ENCODE measurements around the gene ECSIT. TPM values are rescaled to one million over a fixed set of nuclear protein-coding genes. Genes with fewer than 3 reads are reported as not detected.
"Not testable (repeated sequence)": the region's sequence is repeated elsewhere in the genome, so short reads cannot be mapped to it uniquely, and the experiment has no call there.

The ECSIT gene
- total and polyA plus RNA-seq, 4 donors, result 27.7 to 72.5 (median 33.9) TPM

DNA sequence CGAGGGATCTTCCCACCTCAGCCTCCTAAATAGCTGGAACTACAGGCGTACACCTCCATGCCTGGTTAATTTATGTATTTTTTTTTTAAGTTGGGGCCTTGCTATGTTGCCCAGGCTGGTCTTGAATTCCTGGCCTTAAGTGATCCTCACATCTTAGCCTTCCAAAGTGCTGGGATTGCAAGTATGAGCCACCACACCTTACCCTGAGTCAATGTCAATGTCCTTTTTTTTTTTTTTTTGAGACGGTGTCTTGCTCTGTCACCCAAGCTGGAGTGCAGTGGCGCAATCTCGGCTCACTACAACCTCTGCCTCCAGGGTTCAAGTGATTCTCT is 36.7 kb upstream of the ECSIT start:
- DNase-seq; H3K4me3 ChIP-seq (ENCODE audit: low read length in 2 of 2); H3K4me1 ChIP-seq (ENCODE audit: control insufficient read depth in 1 of 2, insufficient read depth in 2 of 2, low read length in 2 of 2); H3K27me3 ChIP-seq (ENCODE audit: control insufficient read depth in 1 of 2, insufficient read depth in 2 of 2, low read length in 1 of 2); H3K27ac ChIP-seq (ENCODE audit: low read depth in 1 of 2, low read length in 2 of 2); ATAC-seq (ENCODE audit: low FRiP score); H3K9me3 ChIP-seq (ENCODE audit: control insufficient read depth, low read length); intact Hi-C loops (cut with DNase I); H3K36me3 ChIP-seq (ENCODE audit: control insufficient read depth in 1 of 2, insufficient read depth in 2 of 2, low read length in 1 of 2): not testable (repeated sequence)
- WGBS, 2 donors, result 86 to 90% methylated on average over 5 of the region's 5 CpGs

DNA sequence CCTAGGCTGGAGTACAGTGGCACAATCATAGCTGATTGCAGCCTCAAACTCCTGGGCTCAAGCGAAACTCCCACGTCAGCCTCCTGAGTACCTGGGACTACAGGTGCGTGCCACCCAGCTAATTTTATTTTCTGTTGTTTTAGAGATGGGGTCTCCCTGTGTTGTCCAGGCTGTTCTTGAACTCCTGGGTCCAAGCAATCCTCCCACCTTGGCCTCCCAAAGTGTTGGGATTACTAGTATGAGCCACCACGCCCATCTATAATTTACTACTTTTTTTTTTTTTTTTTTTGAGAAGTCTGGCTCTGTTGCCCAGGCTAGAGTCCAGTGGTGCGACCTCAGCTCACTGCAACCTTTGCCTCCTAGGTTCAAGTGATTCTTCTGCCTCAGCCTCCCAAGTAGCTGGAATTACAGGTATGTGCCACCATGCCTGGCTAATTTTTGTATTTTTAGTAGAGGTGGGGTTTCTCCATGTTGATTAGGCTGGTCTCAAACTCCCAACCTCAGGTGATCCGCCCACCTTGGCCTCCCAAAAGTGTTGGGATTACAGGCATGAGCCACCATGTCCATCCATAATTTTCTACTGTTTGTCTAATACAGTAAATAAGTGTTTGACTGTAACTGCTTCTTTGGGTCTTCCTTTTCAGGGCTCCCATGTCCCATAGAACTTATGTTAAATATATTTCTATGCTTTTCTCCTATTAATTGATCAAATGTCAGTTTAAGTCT is 35.3 kb upstream of the ECSIT start:
- H3K36me3 ChIP-seq (ENCODE audit: control insufficient read depth in 1 of 2, insufficient read depth in 2 of 2, low read length in 1 of 2); ATAC-seq (ENCODE audit: low FRiP score); intact Hi-C loops (cut with DNase I): not testable (repeated sequence)

DNA sequence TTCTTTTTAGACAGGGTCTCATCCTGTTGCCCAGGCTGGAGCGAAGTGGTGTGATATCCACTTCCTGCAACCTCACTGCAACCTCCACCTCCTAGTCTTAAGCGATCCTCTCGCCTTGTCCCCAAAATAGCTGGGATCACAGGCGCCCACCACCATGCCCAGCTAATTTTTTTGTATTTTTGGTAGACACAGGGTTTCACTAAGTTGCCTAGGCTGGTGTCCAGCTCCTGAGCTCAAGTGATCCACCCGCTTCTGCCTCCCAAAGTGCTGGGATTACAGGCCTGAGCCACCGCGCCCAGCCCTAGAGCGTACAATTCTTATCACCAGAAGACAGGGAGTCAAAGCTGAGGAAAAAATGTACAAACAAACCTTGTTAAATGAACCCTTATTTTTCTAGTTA is 34.6 kb upstream of the ECSIT start:
- no peak overlapping the region for H3K27ac ChIP-seq (ENCODE audit: low read depth in 1 of 2, low read length in 2 of 2)
- H3K4me1 ChIP-seq (ENCODE audit: control insufficient read depth in 1 of 2, insufficient read depth in 2 of 2, low read length in 2 of 2), result no peaks in the 10 kb centered on the region
- H3K9me3 ChIP-seq (ENCODE audit: control insufficient read depth, low read length), result no peaks in the 10 kb centered on the region
- DNase-seq, result no peak
- no peaks in the 10 kb centered on the region for H3K27me3 ChIP-seq (ENCODE audit: control insufficient read depth in 1 of 2, insufficient read depth in 2 of 2, low read length in 1 of 2)
- 88 to 90% methylated on average over 8 of the region's 8 CpGs for WGBS, 2 donors
- intact Hi-C loops (cut with DNase I), result no loop called here
- no peak for ATAC-seq (ENCODE audit: low FRiP score)
- H3K4me3 ChIP-seq (ENCODE audit: low read length in 2 of 2), result no peak overlapping the region
- H3K36me3 ChIP-seq (ENCODE audit: control insufficient read depth in 1 of 2, insufficient read depth in 2 of 2, low read length in 1 of 2), result no peaks in the 10 kb centered on the region

More for the DNA sequence above, 35.3 kb upstream of the ECSIT start:
- not testable (repeated sequence) for H3K27ac ChIP-seq (ENCODE audit: low read depth in 1 of 2, low read length in 2 of 2); DNase-seq; H3K4me3 ChIP-seq (ENCODE audit: low read length in 2 of 2); H3K27me3 ChIP-seq (ENCODE audit: control insufficient read depth in 1 of 2, insufficient read depth in 2 of 2, low read length in 1 of 2); H3K9me3 ChIP-seq (ENCODE audit: control insufficient read depth, low read length); H3K4me1 ChIP-seq (ENCODE audit: control insufficient read depth in 1 of 2, insufficient read depth in 2 of 2, low read length in 2 of 2)
- 91% methylated on average over 6 of the region's 6 CpGs for WGBS, 2 donors

DNA sequence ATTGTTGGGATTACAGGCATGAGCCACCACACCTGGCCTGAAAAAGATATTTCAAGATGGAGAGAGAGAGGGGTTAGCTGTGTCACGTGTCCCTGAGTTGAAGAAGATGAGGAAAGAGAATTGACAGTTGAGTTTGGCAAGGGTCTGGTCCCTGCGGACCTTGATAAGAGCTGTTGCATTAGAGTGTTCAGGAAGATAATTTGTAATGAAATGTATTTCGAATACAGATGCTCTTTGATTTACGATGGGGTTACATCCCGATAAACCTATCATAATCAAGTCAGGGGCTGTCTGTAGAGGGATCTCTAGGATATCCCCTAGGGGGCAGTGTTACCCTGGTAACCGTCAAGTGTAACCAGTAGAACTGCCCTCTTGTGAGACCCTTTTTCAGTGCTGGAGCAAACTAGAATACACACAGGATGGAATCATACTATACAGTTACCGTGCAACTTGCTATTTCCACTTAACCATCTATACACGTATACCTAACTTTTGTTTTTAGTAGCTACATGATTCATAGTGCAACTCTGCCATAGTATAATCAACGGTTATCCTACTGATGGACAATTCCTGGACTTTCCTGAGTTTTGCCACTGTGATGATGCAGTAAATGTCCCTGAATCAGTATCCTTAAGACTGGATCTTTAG is 31.6 kb upstream of the ECSIT start:
- WGBS, 2 donors, result 13 to 14% methylated on average over 9 of the region's 9 CpGs
- ATAC-seq (ENCODE audit: low FRiP score) (no peak), DNase-seq (no peak)
- Histone ChIP-seq H3K4me1 (ENCODE audit: control insufficient read depth in 1 of 2, insufficient read depth in 2 of 2, low read length in 2 of 2) (peaks cover 0 to 3% of the 10 kb centered on the region in 2 donors), H3K9me3 (ENCODE audit: control insufficient read depth, low read length) (no peaks in the 10 kb centered on the region), H3K27me3 (ENCODE audit: control insufficient read depth in 1 of 2, insufficient read depth in 2 of 2, low read length in 1 of 2) (no peaks in the 10 kb centered on the region), H3K4me3 (ENCODE audit: low read length in 2 of 2) (no peak overlapping the region), H3K36me3 (ENCODE audit: control insufficient read depth in 1 of 2, insufficient read depth in 2 of 2, low read length in 1 of 2) (no peaks in the 10 kb centered on the region), H3K27ac (ENCODE audit: low read depth in 1 of 2, low read length in 2 of 2) (no peak overlapping the region)
- intact Hi-C loops (cut with DNase I), result no loop called here

DNA sequence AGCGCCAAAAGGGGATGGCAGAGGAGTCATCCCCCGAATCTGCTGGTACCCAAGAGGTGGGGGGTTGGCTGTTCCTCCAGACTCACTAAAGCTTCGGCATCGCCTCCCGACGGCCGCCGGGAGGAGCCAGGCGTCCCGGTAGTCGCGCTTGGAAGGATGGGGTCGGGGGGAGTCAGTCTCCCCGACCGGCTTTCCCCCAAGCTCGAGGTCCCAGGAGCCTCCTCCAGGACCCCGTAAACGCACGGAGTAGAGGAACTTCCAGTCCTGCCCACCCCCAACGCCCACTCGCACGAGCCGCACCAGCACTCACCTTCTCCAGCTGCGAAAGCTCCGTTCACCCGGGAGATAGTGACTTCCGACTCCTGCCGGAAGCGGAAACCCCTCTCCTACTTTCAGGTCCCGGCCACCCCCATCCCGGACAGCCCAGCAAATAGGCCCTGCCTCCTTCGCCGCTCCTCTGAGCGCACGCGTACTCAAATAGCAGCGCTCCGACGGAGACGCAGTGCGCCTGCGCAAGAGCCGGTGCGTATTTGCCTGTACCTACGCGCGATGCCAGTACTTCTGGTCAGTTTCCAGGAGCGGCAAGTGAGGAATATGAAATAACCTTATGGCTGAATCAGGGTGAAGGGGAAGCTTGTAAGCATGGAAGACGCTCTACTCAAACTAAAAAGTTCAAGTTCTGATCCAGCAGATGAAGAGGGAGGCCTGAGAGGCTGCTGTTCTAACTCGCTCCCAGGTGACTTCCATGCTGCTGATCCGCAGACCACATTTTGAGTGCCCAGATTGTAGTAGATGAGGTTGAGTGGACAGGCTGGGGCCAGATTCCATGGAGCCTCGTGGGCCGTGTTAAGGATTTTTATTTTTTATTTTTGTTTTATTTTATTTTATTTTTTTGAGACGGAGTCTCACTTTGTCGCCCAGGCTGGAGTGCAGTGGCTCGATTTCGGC is 30.2 kb upstream of the ECSIT start, which contains the start of gene ELOF1:
Gene ELOF1 (minus strand): TSS at position 350 of the 948 bp plus-strand sequence. CDS start 4,883 bp downstream, outside the sequence.
- Histone ChIP-seq H3K36me3 (ENCODE audit: control insufficient read depth in 1 of 2, insufficient read depth in 2 of 2, low read length in 1 of 2) (peaks cover 0 to 3% of the 10 kb centered on the region in 2 donors), H3K27ac (ENCODE audit: low read depth in 1 of 2, low read length in 2 of 2) (peak within 1 kb of the TSS in 1 of 2 donors; percentile 53), H3K9me3 (ENCODE audit: control insufficient read depth, low read length) (no peaks in the 10 kb centered on the region), H3K4me1 (ENCODE audit: control insufficient read depth in 1 of 2, insufficient read depth in 2 of 2, low read length in 2 of 2) (peaks cover 0 to 3% of the 10 kb centered on the region in 2 donors), H3K27me3 (ENCODE audit: control insufficient read depth in 1 of 2, insufficient read depth in 2 of 2, low read length in 1 of 2) (no peaks in the 10 kb centered on the region), H3K4me3 (ENCODE audit: low read length in 2 of 2) (peak within 1 kb of the TSS; percentile 73 to 87)
- DNase-seq, result peak; percentile 99
- peak; percentile 98 for ATAC-seq (ENCODE audit: low FRiP score)
- WGBS, 2 donors, result 1 to 3% methylated on average over 57 of the region's 57 CpGs
- intact Hi-C loops (cut with DNase I), result no loop called here

DNA sequence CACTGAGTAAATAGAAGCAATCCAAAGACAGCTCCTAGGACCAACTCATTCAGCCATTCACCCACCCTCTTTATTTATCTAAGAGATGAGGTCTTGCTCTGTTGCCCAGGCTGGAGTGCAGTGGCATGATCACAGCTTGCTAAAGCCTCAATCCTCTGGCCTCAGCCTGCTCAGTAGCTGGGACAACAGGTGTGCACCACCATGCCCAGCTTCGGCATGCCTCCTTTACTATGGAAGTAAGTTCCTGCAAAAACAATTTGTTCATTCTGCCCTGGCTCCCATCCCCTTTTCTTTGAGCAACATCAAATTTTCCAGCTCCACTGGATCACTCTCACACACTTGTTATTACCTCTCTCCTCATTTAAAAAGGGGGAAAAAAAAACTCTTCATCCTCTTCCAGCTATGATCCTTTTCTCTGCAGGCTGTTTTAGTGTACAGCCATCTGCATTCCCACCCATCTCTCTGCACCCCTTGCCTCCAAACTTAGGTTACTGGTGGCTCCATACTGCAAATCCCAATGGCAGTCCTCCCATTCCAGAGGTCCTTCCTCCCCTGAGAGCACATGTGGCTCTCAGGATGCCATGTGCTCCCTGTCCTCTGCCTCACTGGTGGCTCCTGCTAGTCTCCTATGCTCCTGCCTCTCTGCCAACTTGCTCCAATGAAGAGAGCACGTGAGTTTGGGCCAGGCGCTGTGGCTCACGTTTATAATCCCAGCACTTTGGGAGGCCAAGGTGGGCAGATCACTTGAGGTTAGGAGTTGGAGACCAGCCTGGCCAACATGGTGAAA is 27.9 kb upstream of the ECSIT start:
- Histone ChIP-seq H3K4me3 (ENCODE audit: low read length in 2 of 2) (no peak overlapping the region), H3K9me3 (ENCODE audit: control insufficient read depth, low read length) (no peaks in the 10 kb centered on the region), H3K27ac (ENCODE audit: low read depth in 1 of 2, low read length in 2 of 2) (no peak overlapping the region), H3K36me3 (ENCODE audit: control insufficient read depth in 1 of 2, insufficient read depth in 2 of 2, low read length in 1 of 2) (peaks cover 0 to 3% of the 10 kb centered on the region in 2 donors), H3K4me1 (ENCODE audit: control insufficient read depth in 1 of 2, insufficient read depth in 2 of 2, low read length in 2 of 2) (peaks cover 0 to 3% of the 10 kb centered on the region in 2 donors), H3K27me3 (ENCODE audit: control insufficient read depth in 1 of 2, insufficient read depth in 2 of 2, low read length in 1 of 2) (no peaks in the 10 kb centered on the region)
- WGBS, 2 donors, result 72 to 79% methylated on average over 4 of the region's 4 CpGs
- intact Hi-C loops (cut with DNase I), result no loop called here
- no peak for DNase-seq
- no peak for ATAC-seq (ENCODE audit: low FRiP score)

DNA sequence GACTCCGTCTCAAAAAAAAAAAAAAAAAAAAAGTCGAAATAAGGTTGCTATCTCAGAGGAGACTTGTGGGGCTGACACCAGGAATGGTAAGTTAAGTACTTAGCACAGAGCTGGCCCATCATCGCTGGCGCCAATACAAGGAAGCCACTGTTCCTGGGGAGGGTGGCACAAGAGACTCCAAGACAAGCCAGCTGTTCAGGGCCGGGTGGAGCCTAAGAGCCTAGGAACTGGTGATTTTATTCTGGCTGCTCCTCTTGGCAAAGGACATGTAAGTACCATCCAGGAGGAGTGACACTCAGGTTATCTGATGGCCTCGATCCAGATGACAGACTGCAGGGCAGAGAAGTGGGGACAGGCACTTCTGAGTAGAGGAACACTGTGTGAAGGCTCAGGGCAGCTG is 26.3 kb upstream of the ECSIT start:
- no peak overlapping the region for H3K4me3 ChIP-seq (ENCODE audit: low read length in 2 of 2)
- no peaks in the 10 kb centered on the region for H3K9me3 ChIP-seq (ENCODE audit: control insufficient read depth, low read length)
- peaks cover 0 to 3% of the 10 kb centered on the region in 2 donors for H3K36me3 ChIP-seq (ENCODE audit: control insufficient read depth in 1 of 2, insufficient read depth in 2 of 2, low read length in 1 of 2)
- peaks cover 0 to 3% of the 10 kb centered on the region in 2 donors for H3K4me1 ChIP-seq (ENCODE audit: control insufficient read depth in 1 of 2, insufficient read depth in 2 of 2, low read length in 2 of 2)
- ATAC-seq (ENCODE audit: low FRiP score) (no peak), DNase-seq (no peak)
- WGBS, 2 donors, result 87 to 91% methylated on average over 5 to 6 of the region's 6 CpGs
- no peak overlapping the region for H3K27ac ChIP-seq (ENCODE audit: low read depth in 1 of 2, low read length in 2 of 2)
- H3K27me3 ChIP-seq (ENCODE audit: control insufficient read depth in 1 of 2, insufficient read depth in 2 of 2, low read length in 1 of 2), result no peaks in the 10 kb centered on the region
- intact Hi-C loops (cut with DNase I), result no loop called here

DNA sequence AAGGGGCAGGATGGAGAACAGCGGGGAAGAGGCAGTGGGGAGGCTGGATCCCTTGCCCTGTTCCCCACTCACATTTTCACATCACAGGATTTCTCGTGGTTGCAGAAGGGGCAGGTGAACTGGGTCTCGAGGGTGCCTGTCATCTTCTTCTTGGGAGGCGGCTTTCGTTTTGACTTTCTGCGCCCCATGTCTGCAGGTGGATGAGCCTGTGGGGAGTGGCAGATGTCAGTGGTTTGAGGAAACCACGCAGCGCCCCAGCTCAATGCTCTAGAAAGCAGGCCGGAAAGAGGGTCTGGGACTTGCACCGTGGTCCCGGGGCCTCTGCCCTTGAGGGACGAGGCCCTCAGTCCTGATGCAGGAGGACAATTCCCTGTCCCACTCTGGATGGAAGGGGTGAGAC is 25.2 kb upstream of the ECSIT start:
- DNase-seq, result no peak
- H3K27me3 ChIP-seq (ENCODE audit: control insufficient read depth in 1 of 2, insufficient read depth in 2 of 2, low read length in 1 of 2), result no peaks in the 10 kb centered on the region
- H3K9me3 ChIP-seq (ENCODE audit: control insufficient read depth, low read length), result no peaks in the 10 kb centered on the region
- intact Hi-C loops (cut with DNase I), result no loop called here
- H3K4me3 ChIP-seq (ENCODE audit: low read length in 2 of 2), result no peak overlapping the region
- H3K4me1 ChIP-seq (ENCODE audit: control insufficient read depth in 1 of 2, insufficient read depth in 2 of 2, low read length in 2 of 2), result peaks cover 0 to 3% of the 10 kb centered on the region in 2 donors
- peaks cover 0 to 3% of the 10 kb centered on the region in 2 donors for H3K36me3 ChIP-seq (ENCODE audit: control insufficient read depth in 1 of 2, insufficient read depth in 2 of 2, low read length in 1 of 2)
- no peak for ATAC-seq (ENCODE audit: low FRiP score)
- WGBS, 2 donors, result 87 to 92% methylated on average over 12 of the region's 12 CpGs
- no peak overlapping the region for H3K27ac ChIP-seq (ENCODE audit: low read depth in 1 of 2, low read length in 2 of 2)

All from aorta (tissue), 5 donors.